NCI-H345 treated with DMSO at 0.1 percent for 48 hours (cell line): ENCODE measurements around the gene FAM81A.

Experiments
- DNase-seq: peaks from one replicate; lab custom pipeline; 2025; ENCODE audit not compliant: unreplicated experiment; lab: John Stamatoyannopoulos, UW

The FAM81A gene

GRCh38 chr15:59539799-59540198 is 101.8 kb downstream of the FAM81A start:
- DNase-seq = no peak

GRCh38 chr15:59540654-59541053 is 102.7 kb downstream of the FAM81A start:
- DNase-seq = no peak

GRCh38 chr15:59541750-59542149 is 103.8 kb downstream of the FAM81A start:
- no peak for DNase-seq

DNA sequence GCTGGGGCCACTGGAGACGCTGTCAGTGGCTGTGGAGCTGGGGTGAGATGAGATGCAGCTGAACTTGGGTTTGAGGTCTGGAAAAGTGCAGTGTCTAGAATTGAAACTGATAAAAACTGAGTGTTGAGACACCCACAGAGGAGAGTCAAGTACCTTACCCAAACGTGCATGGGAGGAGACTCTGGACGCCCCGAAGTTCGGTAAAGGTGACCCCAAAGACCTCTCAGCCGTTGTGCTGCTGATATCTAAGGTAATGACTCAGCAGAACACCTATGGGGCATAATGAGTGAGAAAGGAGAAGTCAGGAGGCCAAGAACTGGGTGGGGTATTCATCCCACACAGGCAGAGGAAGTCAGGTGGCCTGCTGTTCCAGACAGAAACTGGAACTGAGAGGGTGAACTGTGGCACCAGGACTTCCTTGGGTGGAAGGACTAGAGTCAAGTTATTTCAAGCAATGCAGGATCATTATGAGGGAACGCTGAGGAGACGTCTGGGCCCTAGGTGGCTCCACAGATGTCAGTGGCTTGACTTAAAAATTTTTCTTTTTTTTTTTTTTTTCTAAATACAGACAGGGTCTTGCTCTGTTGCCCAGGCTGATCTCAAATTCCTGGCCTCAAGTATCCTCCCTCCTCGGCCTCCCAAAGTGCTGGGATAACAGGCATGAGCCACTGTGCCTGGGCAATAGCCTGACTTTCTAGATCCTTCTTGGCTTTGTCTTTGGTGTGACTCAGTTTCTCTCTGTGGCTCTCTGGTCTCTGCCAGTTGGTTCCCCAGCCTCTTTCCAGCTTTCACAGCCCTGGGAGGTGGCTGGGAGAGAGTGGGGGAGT is 105.9 kb downstream of the FAM81A start:
- DNase-seq = no peak

DNA sequence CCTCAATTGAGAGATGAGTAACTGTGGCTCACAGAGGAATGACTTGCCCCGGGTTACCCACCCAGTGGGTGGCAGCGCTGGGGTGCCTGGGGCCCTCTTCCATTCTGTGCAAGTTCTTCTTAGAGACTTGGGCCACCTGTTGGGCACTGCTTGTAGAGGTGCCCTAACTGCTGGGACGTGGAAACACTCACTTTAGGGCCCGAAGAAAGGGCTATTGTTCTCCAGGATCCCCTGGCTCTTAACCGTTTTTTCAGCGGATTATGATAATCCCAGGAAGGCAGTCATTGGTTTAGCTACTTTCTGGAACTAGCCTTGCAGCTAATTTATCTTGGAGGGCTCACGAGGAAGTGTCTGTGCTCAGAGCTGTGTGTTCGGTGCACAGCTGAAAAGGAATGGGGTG is 107.6 kb downstream of the FAM81A start:
- DNase-seq = no peak

DNA sequence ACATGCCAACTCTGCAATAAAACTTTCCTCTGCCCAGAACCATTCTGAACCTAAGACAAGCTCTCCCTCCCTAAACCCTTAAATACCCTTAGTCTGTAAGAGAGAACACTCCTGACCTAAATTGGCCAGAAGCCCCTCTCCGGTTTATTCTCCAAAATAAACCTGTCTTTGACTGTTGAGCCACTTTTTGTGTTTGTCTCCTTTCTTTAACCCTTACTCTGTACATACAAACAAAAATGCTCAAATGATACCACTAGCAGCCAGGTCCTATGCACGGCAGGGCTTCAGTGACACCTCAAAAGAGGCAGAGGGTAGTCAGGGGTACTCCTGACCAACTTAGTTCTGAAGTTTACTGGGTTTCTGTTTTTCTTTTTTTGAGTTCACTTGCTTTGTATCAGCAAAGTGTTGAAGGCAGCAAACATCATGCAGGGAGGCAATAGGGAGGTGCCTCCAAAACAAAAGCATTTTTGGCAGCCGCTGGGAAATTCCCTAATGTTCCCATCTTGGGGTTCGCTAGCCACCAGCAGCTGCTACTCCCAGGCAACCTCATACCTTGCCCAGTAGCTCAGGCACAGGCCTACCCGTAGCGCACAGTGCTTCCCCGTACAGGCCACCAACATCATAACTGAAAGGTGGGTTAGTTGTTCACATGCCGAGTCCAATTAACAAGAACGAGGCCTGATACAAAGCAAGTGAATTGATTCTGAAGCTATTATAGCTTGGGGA is 110.7 kb downstream of the FAM81A start:
- no peak for DNase-seq

- no peak for DNase-seq
Measured at GRCh38 chr15:59549301-59550185, 111.6 kb downstream of the FAM81A start.

DNA sequence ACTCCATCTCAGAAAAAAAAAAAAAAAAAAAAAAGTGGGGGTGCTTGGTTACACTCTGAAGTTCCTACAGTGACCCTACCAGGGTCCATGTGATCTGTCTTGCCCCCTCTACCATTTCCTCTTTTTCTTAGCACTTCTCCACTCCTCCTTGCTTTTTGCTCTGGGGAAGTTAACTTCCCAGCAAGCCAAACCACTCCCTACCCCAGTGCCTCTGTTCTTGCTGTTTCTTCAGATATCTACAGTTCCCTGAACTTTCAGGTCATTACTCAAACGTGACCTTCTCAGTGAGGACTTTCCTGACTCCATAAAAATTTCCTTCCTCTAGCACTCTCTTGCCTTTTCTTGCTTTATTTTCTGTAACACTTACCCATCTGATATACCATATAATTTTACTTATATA is 112.5 kb downstream of the FAM81A start:
- DNase-seq = no peak

DNA sequence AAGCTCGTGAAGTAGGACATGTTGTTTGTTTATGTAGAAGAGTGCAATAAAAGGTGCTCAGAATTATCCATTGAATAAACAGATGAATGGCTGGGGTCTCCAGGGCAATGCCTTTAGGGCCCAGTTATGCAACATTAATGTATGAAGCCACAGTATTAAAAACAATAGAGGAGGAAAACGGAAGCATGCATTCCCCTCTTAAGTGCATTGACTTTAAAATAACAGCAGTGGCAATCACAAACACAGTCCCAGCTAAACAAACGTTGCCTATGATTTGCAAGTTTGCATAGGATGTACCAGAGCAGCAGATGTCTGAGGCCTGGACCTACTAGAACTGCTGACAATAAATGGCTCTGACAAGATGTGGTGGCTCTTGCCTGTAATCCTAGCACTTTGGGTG is 113.0 kb downstream of the FAM81A start:
- DNase-seq = no peak

- no peak for DNase-seq
Measured at GRCh38 chr15:59553879-59554735, 116.1 kb downstream of the FAM81A start.

- DNase-seq = no peak
Measured at GRCh38 chr15:59555696-59556095, 117.7 kb downstream of the FAM81A start.

DNA sequence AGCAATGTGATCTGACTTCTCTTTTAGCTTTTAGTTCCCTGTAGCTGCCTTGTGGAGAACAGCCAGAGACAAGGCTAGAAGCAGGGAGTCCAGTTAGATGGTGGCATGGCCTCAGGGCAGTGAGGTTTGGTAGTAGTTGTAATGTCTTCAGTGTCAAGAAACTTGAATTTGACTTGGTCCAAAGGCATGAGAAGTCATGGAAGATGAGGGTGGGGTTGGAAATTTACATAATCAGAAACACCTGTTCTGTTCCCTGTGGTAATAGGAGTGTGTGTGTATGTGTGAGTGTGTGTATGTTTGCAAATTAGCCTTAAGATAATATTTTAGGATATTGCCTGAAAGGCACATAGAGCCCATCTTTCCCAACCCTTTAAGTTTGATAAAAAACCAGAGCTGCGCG is 118.4 kb downstream of the FAM81A start:
- no peak for DNase-seq

- no peak for DNase-seq
Measured at GRCh38 chr15:59557581-59557980, 119.6 kb downstream of the FAM81A start.

GRCh38 chr15:59558851-59559250 is 120.9 kb downstream of the FAM81A start:
- DNase-seq = no peak

GRCh38 chr15:59561547-59561946 is 123.6 kb downstream of the FAM81A start:
- no peak for DNase-seq

- no peak for DNase-seq
Measured at GRCh38 chr15:59562448-59563186, 124.6 kb downstream of the FAM81A start.

GRCh38 chr15:59565299-59565698 is 127.3 kb downstream of the FAM81A start:
- DNase-seq = no peak

DNA sequence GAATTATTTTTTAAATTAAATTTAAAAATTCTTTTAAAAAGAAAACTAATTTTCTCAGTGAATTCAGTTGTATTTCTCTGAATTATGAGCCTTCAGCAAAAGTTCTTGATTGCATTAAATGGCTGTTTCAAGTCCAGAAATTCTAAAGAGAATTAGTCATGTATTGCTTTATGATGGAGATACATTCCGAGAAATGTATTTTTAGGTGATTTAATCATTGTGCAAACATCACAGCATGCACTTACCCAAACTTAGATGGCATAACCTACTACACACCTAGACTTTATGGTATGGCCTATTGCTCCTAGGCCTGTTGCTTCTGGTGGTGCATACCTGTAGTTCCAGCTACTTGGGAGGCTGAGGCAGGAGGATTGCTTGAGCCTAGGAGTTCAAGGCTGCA is 129.3 kb downstream of the FAM81A start:
- no peak for DNase-seq

- no peak for DNase-seq
Measured at GRCh38 chr15:59569477-59569876, 131.5 kb downstream of the FAM81A start.

DNA sequence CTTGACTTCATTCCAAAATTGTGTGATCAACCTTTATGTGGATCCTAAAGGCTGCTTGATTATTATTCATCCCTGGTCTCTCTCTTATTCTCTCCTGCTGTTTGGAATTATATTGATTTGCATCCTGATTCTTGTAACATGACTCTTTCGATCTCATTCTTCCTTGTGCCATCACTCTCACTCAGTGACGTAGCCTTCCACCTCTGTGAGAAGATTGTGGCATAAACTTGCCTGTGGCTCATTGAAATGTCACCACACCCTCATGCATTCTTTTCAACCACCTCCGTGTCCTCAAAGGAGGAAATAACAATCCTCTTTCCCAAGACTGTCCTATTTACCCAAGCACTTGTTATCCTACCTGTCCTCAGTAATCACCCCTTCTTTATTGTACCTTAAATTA is 132.3 kb downstream of the FAM81A start:
- no peak for DNase-seq
